Coronary artery (tissue), 2 donors: Measurements from ENCODE around the gene RNU6-8.

Source experiments
- DNase-seq: peaks from one replicate; pipeline ENCODE4 v3.0.0-alpha.2; 2017; ENCODE audit warnings: low spot score
- H3K27ac ChIP-seq, 2 donors: fragments of 200-600 bp; sonication (generic); one replicate each; pipeline ENCODE4 v1.5.1; 2016 to 2019
- H3K4me3 ChIP-seq: fragments of 200-600 bp; sonication (generic); 2 replicates; pipeline ENCODE4 v1.5.1; 2016; ENCODE audit warnings: mild to moderate bottlenecking, moderate library complexity
- TF ChIP-seq, protein P1 (sequence below): fragments of 200-600 bp; sonication (generic); IDR thresholded peaks from one replicate; pipeline ENCODE4 v1.5.1; 2019; ENCODE audit warnings: antibody characterized with exemption

The RNU6-8 gene

GRCh38 chr14:32186248-32186647, 16.8 kb downstream of the RNU6-8 start:
- TF ChIP-seq, protein P1, sequence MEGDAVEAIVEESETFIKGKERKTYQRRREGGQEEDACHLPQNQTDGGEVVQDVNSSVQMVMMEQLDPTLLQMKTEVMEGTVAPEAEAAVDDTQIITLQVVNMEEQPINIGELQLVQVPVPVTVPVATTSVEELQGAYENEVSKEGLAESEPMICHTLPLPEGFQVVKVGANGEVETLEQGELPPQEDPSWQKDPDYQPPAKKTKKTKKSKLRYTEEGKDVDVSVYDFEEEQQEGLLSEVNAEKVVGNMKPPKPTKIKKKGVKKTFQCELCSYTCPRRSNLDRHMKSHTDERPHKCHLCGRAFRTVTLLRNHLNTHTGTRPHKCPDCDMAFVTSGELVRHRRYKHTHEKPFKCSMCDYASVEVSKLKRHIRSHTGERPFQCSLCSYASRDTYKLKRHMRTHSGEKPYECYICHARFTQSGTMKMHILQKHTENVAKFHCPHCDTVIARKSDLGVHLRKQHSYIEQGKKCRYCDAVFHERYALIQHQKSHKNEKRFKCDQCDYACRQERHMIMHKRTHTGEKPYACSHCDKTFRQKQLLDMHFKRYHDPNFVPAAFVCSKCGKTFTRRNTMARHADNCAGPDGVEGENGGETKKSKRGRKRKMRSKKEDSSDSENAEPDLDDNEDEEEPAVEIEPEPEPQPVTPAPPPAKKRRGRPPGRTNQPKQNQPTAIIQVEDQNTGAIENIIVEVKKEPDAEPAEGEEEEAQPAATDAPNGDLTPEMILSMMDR, result no peak
- no peak for DNase-seq
- H3K27ac ChIP-seq, result no peak overlapping the region
- no peak overlapping the region for H3K4me3 ChIP-seq

DNA sequence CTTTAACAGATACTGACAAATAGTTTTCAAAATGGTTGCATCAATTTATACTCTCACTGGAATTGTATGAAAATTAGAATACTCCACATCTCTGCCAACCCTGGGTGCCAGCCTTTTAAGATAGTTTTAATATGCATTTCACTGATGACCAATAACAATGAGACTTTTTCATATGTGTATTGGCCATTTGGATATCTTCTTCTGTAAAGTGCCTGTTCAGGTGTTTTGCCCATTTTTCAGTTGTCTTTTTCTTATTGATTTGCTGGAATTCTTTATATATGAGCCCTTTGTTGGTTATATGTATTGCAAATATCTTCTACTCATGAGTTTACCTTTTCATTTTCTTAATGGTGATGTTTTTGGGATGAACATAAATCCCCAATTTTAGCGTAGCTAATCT, 18.0 kb downstream of the RNU6-8 start:
- TF ChIP-seq, protein P1, result no peak
- H3K4me3 ChIP-seq, result no peak overlapping the region
- no peak overlapping the region for H3K27ac ChIP-seq
- DNase-seq, result no peak

GRCh38 chr14:32183151-32184058, 19.7 kb downstream of the RNU6-8 start:
- TF ChIP-seq, protein P1, result no peak
- DNase-seq, result no peak
- H3K4me3 ChIP-seq, result no peak overlapping the region
- H3K27ac ChIP-seq, result no peak overlapping the region

DNA sequence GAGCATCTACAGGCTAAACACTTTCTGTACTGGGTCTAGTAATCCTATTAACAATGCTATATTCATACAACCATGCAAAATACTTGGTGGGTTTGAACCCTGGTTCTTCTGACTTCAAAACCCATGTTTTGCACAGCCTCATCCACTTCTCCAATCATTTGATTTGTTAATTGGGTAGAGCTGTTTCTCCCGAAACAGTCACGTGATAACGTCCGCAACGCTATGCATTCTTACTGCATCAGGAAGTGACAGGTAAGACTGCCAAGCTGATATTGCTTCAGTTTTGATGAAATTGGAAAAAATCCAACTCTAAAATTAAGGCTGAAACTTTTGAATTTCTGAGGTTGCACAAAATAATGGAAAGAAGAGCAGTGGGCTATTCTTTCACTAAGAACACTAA, 31.6 kb downstream of the RNU6-8 start:
- H3K4me3 ChIP-seq, result no peak overlapping the region
- no peak for DNase-seq

DNA sequence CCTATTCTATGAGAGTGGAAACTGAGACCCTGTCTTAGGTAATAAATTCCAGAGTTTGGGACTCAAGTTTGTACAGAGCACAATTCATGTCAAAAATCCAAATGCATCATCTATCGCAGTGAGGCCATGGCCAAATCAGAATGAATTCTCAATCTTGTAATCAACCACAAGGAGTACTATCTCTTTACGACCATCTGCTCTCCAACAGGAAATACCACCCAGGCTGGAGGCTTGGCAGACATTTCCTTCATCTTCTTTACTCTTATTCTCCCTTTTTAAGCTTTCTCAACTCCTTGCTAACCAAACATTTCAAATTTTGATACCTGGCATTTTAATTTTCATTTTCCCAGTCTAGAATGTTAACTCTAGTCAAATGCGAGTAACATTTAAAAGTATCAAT, 33.9 kb downstream of the RNU6-8 start:
- no peak for DNase-seq
- TF ChIP-seq, protein P1, result no peak
- no peak overlapping the region for H3K4me3 ChIP-seq

More for the DNA sequence above, 31.6 kb downstream of the RNU6-8 start:
- TF ChIP-seq, protein P1, result no peak
- no peak overlapping the region for H3K27ac ChIP-seq

DNA sequence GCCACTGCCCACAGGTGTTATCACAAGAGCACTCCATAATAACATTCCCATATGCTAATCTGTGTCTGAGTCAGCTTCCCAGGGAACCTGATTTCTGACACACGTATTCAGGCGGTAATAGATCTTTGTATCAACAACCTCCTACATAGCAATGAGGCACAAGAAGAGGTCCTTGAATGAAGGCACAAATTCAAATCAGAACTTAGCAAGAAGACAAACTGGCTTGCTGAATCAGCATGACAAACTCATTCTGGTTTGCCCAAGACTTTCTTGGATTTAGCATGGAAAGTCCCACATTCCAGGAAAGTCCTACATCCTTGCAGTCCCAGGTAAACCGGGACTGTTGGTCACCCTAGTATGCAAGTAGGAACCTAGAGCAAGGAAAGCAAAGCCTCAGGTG, 35.2 kb downstream of the RNU6-8 start:
- Histone ChIP-seq H3K27ac (no peak overlapping the region), H3K4me3 (no peak overlapping the region)
- DNase-seq, result no peak
- TF ChIP-seq, protein P1, result no peak

More for the DNA sequence above, 33.9 kb downstream of the RNU6-8 start:
- H3K27ac ChIP-seq, result no peak overlapping the region

DNA sequence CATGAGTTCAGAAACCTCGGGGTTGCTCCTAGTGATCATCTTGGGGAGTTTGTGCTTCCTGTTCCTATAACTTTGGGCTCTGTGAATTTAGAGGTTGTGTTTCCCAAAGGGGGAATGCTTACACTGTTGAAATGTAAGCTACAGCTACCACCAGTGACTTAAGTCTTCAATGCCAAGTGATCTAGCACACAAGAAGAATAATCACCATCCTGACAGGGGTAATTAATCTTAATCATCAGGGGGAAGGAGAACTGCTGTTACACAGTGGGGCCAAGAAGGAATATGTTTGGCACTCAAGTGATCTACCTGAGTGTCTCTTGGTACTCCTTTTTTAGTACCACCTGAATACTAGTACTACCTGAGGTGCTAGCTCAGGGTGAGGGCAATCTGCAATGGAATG, 36.1 kb downstream of the RNU6-8 start:
- Histone ChIP-seq H3K4me3 (no peak overlapping the region), H3K27ac (no peak overlapping the region)
- TF ChIP-seq, protein P1, result no peak
- no peak for DNase-seq
